Vagina (tissue), 2 donors: ENCODE results near the gene ALDH18A1. TPM values are rescaled to one million over a fixed set of nuclear protein-coding genes. Genes with fewer than 3 reads are reported as not detected.
A peak's percentile ranks its signal among the peaks of the same experiment; 100 is the strongest.

Experiments
- DNase-seq, 2 donors: peaks; one replicate each; pipeline ENCODE4 v3.0.0-alpha.2; 2017; ENCODE audit errors: extremely low spot score in 2 of 2
- H3K27ac ChIP-seq: fragments of 200-600 bp; sonication (generic); one replicate; pipeline ENCODE4 v1.5.1; 2019
- H3K27me3 ChIP-seq: fragments of 200-600 bp; sonication (generic); one replicate; pipeline ENCODE4 v1.5.1; 2019
- H3K36me3 ChIP-seq, 2 donors: fragments of 200-600 bp; sonication (generic); one replicate each; pipeline ENCODE4 v1.5.1; 2017 to 2019
- H3K4me1 ChIP-seq: fragments of 200-600 bp; sonication (generic); one replicate; pipeline ENCODE4 v1.5.1; 2019
- H3K4me3 ChIP-seq, 2 donors: fragments of 200-600 bp; sonication (generic); 1 replicate in 1 of 2; 2 replicates in 1 of 2; pipeline ENCODE4 v1.5.1; 2016 to 2019
- H3K9me3 ChIP-seq: fragments of 200-600 bp; sonication (generic); one replicate; pipeline ENCODE4 v1.5.1; 2019
- CTCF ChIP-seq, 3 experiments: fragments of 450-650 bp in 2 of 3; fragments of 200-600 bp in 1 of 3; sonication (generic) in 1 of 3; IDR thresholded peaks; one replicate each; pipeline ENCODE4 v1.5.1; 2017 to 2019; ENCODE audit warnings: antibody characterized with exemption in 3 of 3, mild to moderate bottlenecking in 2 of 3, moderate library complexity in 2 of 3
- POLR2A ChIP-seq, 2 donors: fragments of 450-650 bp; IDR thresholded peaks; one replicate each; pipeline ENCODE4 v1.6.1; 2017; ENCODE audit warnings: antibody characterized with exemption in 2 of 2, mild to moderate bottlenecking in 2 of 2, moderate library complexity in 2 of 2
- POLR2AphosphoS5 ChIP-seq, 2 donors: sonication (generic); formaldehyde crosslinking; IDR thresholded peaks; one replicate each; pipeline ENCODE4 v1.9.0; 2017; ENCODE audit warnings: antibody characterized with exemption in 2 of 2, mild to moderate bottlenecking in 2 of 2, low read depth in 1 of 2; ENCODE audit not compliant: insufficient read depth in 1 of 2
- intact Hi-C: fragments of 100-400 bp; cut with DNase I; formaldehyde crosslinking; loops from one replicate; pipeline ENCODE4 v1.15.1; 2023
- total RNA-seq: library from RNA; depleted of rRNA; stranded (reverse); fragments of >200 nt; gene quantifications from one replicate; pipeline ENCODE4 v1.2.3, GENCODE V29; 2016

ALDH18A1 gene
- total RNA-seq, 1 donor from 2014 or later = 21.4 TPM

- Histone ChIP-seq H3K9me3 (no peaks in the 10 kb centered on the region), H3K4me3 (peak within 1 kb of the TSS; percentile 76 to 81), H3K27ac (peak within 1 kb of the TSS; percentile 77), H3K36me3 (peaks cover 0 to 32% of the 10 kb centered on the region in 2 donors), H3K4me1 (peaks cover 18% of the 10 kb centered on the region), H3K27me3 (no peaks in the 10 kb centered on the region)
- intact Hi-C loops = loop anchor here (5.0 kb wide), 1 partner anchor 148 kb away; no protein-coding TSS in a partner anchor
- peak; percentile 99 to 100 for DNase-seq
- TF ChIP-seq POLR2A (IDR thresholded peaks at IDR 0.05) (peak in 1 of 2 donors; percentile 13), POLR2AphosphoS5 (IDR thresholded peaks at IDR 0.05; ENCODE audit: insufficient read depth in 1 of 2, low read depth in 1 of 2) (peak; percentile 88 to 93), CTCF (IDR thresholded peaks at IDR 0.05) (peak; percentile 89 to 100 (median 100))
Observed at GRCh38 chr10:95693668-95694534, 37.4 kb upstream of the ALDH18A1 start, which contains the start of gene TCTN3. Gene TCTN3 (minus strand): TSS chr10:95693927. CDS start chr10:95693899, 28 bp downstream.

DNA sequence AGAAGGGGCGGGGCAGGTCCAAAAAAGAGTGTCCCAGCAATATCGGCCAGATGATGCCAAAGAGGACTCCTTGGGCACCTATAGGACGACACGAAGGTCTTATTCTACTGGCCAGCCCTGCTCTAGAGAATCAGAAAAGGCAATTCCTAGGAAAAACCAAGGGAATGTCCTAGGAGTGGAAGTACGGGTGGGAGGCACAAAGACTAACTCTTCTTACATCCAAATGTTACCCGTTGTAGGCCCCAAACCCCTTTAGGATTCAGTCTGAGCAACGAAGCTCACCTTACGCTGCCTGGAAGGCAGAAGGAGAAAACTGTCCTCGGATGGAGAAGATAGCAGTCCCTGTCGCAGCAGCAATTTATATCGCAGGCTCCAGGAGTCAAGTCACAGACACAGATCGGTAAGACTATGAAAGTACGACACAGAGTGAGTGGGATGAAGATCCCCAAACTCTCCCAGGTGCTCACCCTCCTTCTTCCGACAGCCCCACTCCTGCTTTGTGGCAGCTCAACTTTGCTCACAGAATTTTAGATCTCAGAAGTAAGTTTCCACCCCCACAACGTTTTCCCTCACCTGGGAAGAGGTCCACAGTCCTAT lies 36.7 kb upstream of the ALDH18A1 start:
- H3K4me1 ChIP-seq = peaks cover 18% of the 10 kb centered on the region
- H3K36me3 ChIP-seq = peaks cover 0 to 32% of the 10 kb centered on the region in 2 donors
- DNase-seq = no peak
- H3K4me3 ChIP-seq = peak overlapping the region; percentile 76 to 81
- no peaks in the 10 kb centered on the region for H3K27me3 ChIP-seq
- peak overlapping the region; percentile 77 for H3K27ac ChIP-seq
- intact Hi-C loops = loop anchor here (5.0 kb wide), 1 partner anchor 149 kb away; no protein-coding TSS in a partner anchor
- no peak for TF ChIP-seq CTCF (IDR thresholded peaks at IDR 0.05)
- no peak for TF ChIP-seq POLR2A (IDR thresholded peaks at IDR 0.05)
- TF ChIP-seq POLR2AphosphoS5 (IDR thresholded peaks at IDR 0.05; ENCODE audit: insufficient read depth in 1 of 2, low read depth in 1 of 2) = no peak
- H3K9me3 ChIP-seq = no peaks in the 10 kb centered on the region

DNA sequence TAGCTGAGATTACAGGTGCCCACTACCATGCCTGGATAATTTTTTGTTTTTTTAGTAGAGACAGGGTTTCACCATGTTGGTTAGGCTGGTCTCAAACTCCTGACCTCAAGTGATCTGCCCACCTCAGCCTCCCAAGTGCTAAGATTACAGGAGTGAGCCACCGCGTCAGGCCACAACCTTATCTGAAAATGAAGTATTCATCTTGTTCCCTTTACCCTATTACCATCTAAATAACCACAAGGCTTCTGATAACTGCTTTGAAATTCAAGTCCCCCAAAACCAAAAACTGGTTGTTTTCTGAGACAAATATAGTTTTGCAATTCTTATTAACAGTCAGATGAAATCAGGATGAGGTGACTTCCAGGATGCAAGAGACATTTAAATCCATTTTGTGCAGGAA lies 34.8 kb upstream of the ALDH18A1 start:
- TF ChIP-seq POLR2A (IDR thresholded peaks at IDR 0.05) (no peak), CTCF (IDR thresholded peaks at IDR 0.05) (no peak), POLR2AphosphoS5 (IDR thresholded peaks at IDR 0.05; ENCODE audit: insufficient read depth in 1 of 2, low read depth in 1 of 2) (no peak)
- Histone ChIP-seq H3K27ac (no peak overlapping the region), H3K9me3 (no peaks in the 10 kb centered on the region), H3K36me3 (peaks cover 0 to 44% of the 10 kb centered on the region in 2 donors), H3K4me1 (peaks cover 18% of the 10 kb centered on the region), H3K27me3 (no peaks in the 10 kb centered on the region), H3K4me3 (no peak overlapping the region)
- intact Hi-C loops = loop anchor here (5.0 kb wide), 1 partner anchor 151 kb away; no protein-coding TSS in a partner anchor
- DNase-seq = no peak

GRCh38 chr10:95688648-95689047 lies 32.1 kb upstream of the ALDH18A1 start:
- no peak for DNase-seq
- TF ChIP-seq POLR2AphosphoS5 (IDR thresholded peaks at IDR 0.05; ENCODE audit: insufficient read depth in 1 of 2, low read depth in 1 of 2) = no peak
- TF ChIP-seq CTCF (IDR thresholded peaks at IDR 0.05) = no peak
- no peak for TF ChIP-seq POLR2A (IDR thresholded peaks at IDR 0.05)
- Histone ChIP-seq H3K4me3 (no peak overlapping the region), H3K27ac (no peak overlapping the region), H3K36me3 (peaks cover 0 to 69% of the 10 kb centered on the region in 2 donors), H3K4me1 (peaks cover 18% of the 10 kb centered on the region), H3K9me3 (no peaks in the 10 kb centered on the region), H3K27me3 (no peaks in the 10 kb centered on the region)
- intact Hi-C loops = no loop called here
